ENCODE data around the gene PRDM15. TPM values are rescaled to one million over a fixed set of nuclear protein-coding genes. Genes with fewer than 3 reads are reported as not detected.

PRDM15 gene
- total RNA-seq, 4 donors from 2014 or later = 4.7 to 9.2 (median 5.4) TPM

GRCh38 chr21:41865002-41865777 is 14.0 kb downstream of the PRDM15 start:
- WGBS, 2 donors = 83 to 87% methylated on average over 13 to 15 of the region's 15 CpGs
- H3K9me3 ChIP-seq = no peaks in the 10 kb centered on the region
- H3K4me3 ChIP-seq = no peak overlapping the region
- H3K4me1 ChIP-seq = peaks cover 0 to 4% (median 2%) of the 10 kb centered on the region in 3 donors
- peaks cover 0 to 1% (median 0%) of the 10 kb centered on the region in 3 donors for H3K36me3 ChIP-seq
- intact Hi-C loops (cut with DNase I) = no loop called here
- H3K27me3 ChIP-seq = no peaks in the 10 kb centered on the region
- no peak overlapping the region for H3K27ac ChIP-seq
- no peak for DNase-seq
- TF ChIP-seq CTCF (IDR thresholded peaks at IDR 0.05) = no peak
- no peak for TF ChIP-seq POLR2A (IDR thresholded peaks at IDR 0.05)

GRCh38 chr21:41864311-41865001 is 14.7 kb downstream of the PRDM15 start:
- intact Hi-C loops (cut with DNase I) = no loop called here
- H3K9me3 ChIP-seq = no peaks in the 10 kb centered on the region
- H3K36me3 ChIP-seq = peaks cover 0 to 8% (median 0%) of the 10 kb centered on the region in 3 donors
- no peak for TF ChIP-seq CTCF (IDR thresholded peaks at IDR 0.05)
- no peak for TF ChIP-seq POLR2A (IDR thresholded peaks at IDR 0.05)
- 89% methylated on average over 7 to 10 of the region's 10 CpGs for WGBS, 2 donors
- no peak overlapping the region for H3K27ac ChIP-seq
- no peaks in the 10 kb centered on the region for H3K27me3 ChIP-seq
- no peak for DNase-seq
- peaks cover 0 to 4% (median 2%) of the 10 kb centered on the region in 3 donors for H3K4me1 ChIP-seq
- no peak overlapping the region for H3K4me3 ChIP-seq

GRCh38 chr21:41863439-41863740 is 15.8 kb downstream of the PRDM15 start:
- H3K27ac ChIP-seq = no peak overlapping the region
- TF ChIP-seq CTCF (IDR thresholded peaks at IDR 0.05) (no peak), POLR2A (IDR thresholded peaks at IDR 0.05) (no peak)
- peaks cover 0 to 4% (median 2%) of the 10 kb centered on the region in 3 donors for H3K4me1 ChIP-seq
- H3K27me3 ChIP-seq = no peaks in the 10 kb centered on the region
- H3K9me3 ChIP-seq = no peaks in the 10 kb centered on the region
- H3K36me3 ChIP-seq = peaks cover 5 to 19% (median 5%) of the 10 kb centered on the region in 3 donors
- no peak for DNase-seq
- no peak overlapping the region for H3K4me3 ChIP-seq
- intact Hi-C loops (cut with DNase I) = no loop called here
- WGBS, 2 donors = 81 to 82% methylated on average over 4 of the region's 4 CpGs

- H3K36me3 ChIP-seq = peaks cover 5 to 33% (median 5%) of the 10 kb centered on the region in 3 donors
- no peaks in the 10 kb centered on the region for H3K9me3 ChIP-seq
- H3K4me3 ChIP-seq = no peak overlapping the region
- peaks cover 0 to 4% (median 2%) of the 10 kb centered on the region in 3 donors for H3K4me1 ChIP-seq
- TF ChIP-seq POLR2A (IDR thresholded peaks at IDR 0.05) (no peak), CTCF (IDR thresholded peaks at IDR 0.05) (no peak)
- H3K27me3 ChIP-seq = no peaks in the 10 kb centered on the region
- WGBS, 2 donors = 89 to 94% methylated on average over 10 to 17 of the region's 17 CpGs
- no peak for DNase-seq
- intact Hi-C loops (cut with DNase I) = no loop called here
- H3K27ac ChIP-seq = no peak overlapping the region
These were observed 17.2 kb downstream of the PRDM15 start for GRCh38 chr21:41861987-41862386.

GRCh38 chr21:41861255-41861654 is 17.9 kb downstream of the PRDM15 start:
- Histone ChIP-seq H3K27ac (no peak overlapping the region), H3K36me3 (peaks cover 5 to 41% (median 5%) of the 10 kb centered on the region in 3 donors), H3K4me1 (peaks cover 0 to 4% (median 2%) of the 10 kb centered on the region in 3 donors), H3K9me3 (no peaks in the 10 kb centered on the region), H3K4me3 (no peak overlapping the region), H3K27me3 (no peaks in the 10 kb centered on the region)
- intact Hi-C loops (cut with DNase I) = no loop called here
- WGBS, 2 donors = 86 to 89% methylated on average over 4 of the region's 4 CpGs
- no peak for DNase-seq
- TF ChIP-seq CTCF (IDR thresholded peaks at IDR 0.05) = no peak
- no peak for TF ChIP-seq POLR2A (IDR thresholded peaks at IDR 0.05)

Data from esophagus squamous epithelium (tissue), 5 donors.